Stimulated activated CD8-positive, alpha-beta memory T cell treated with anti-CD3 and anti-CD28 coated beads, Interleukin-12 subunit alpha, Interleukin-12 subunit beta, amount 100 ng/mL, for 4 hours (primary cell): ENCODE results near the gene GFI1.
"Not testable (repeated sequence)": the region's sequence is repeated elsewhere in the genome, so short reads cannot be mapped to it uniquely, and the experiment has no call there.

ENCODE experiments used
- DNase-seq: peaks from one replicate; pipeline ENCODE4 v3.0.0-alpha.2; 2020; ENCODE audit warnings: low read depth

Gene GFI1

GRCh38 chr1:92465256-92465647 is 21.5 kb downstream of the GFI1 start:
- no peak for DNase-seq

DNA sequence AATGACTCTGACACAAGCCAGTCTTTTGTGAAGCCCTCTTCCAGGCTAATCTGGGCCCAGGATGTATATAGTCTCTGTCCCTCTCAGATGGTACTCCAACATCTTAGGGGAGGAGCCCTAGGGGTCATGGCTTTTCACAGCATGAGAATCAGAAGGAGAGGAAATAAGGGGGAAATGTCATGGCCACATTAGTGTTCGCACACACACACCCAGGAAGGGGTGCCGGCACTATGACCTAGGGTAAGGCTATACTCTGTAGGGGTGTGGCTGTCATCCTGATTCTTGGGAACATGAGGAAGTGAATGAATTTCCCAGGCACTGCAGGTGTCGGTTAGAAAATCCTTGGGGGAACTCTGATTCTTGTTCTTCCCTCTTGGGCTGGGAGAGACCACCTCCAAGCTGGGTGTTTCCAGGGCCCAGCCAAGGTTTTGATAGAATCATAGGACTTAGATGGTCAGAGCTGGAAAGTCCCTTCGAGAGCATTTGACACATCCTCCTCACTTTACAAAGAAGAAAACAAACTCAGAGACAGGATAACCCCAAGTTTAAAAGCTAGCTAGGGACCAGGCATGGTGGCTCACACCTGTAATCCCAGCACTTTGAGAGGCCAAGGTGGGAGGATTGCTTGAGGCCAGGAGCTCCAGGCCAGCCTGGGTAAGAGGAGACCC is 22.0 kb downstream of the GFI1 start:
- DNase-seq, result no peak

DNA sequence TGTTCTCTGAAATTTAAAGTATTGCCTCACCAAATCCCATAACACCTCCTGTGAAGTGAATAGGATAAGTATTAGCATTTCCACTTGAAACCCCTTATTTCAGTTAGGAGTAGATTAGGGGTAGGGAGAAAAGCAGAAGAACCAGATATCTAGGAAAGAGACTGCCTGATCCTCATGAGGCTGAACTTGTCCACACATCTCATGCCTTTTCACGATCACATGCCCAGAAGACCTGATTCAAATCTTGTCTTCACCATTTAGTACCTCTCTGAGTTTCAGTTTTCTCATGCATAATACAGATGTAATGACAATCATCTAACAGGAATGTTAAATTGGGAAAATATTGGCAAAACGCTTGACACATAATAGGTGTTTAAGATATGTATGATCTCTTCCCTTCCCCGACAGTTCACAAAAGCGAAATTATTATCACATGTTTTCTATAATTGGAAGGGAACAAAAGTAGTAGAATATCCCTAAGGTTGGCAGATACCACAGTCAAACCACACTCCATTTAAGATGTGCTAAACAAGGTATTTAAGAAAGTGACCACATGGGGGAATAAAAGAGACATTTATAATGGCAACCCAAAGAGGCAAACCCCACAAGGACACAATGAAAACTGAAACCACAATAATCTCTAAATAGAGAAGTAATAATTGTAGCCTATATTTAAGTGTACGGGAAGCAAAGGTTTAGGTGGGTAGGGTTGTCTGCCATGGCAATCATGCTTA is 25.2 kb downstream of the GFI1 start:
- DNase-seq, result no peak

GRCh38 chr1:92459871-92460320 is 26.8 kb downstream of the GFI1 start:
- no peak for DNase-seq

DNA sequence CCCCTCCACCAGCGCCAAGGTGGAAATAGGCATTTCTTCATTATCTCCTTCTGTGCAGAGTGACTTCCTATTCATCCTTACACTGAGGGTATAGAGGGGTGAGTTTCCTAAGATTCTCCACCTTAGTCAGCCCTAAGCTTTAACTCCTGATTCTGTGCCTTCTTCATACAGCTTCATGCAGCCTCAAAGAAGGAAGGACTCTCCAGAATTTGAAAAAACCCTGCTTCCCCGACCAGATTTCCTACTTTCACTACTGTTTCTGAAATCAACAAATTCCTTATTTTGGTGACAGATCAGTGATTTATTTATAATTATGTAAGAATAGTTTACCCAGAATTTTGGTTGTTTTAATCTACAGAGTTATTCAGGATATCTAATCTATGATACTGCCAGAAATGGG is 28.6 kb downstream of the GFI1 start:
- DNase-seq, result no peak

GRCh38 chr1:92447976-92448375 is 38.7 kb downstream of the GFI1 start:
- DNase-seq, result no peak

GRCh38 chr1:92447033-92447681 is 39.6 kb downstream of the GFI1 start:
- DNase-seq, result no peak

DNA sequence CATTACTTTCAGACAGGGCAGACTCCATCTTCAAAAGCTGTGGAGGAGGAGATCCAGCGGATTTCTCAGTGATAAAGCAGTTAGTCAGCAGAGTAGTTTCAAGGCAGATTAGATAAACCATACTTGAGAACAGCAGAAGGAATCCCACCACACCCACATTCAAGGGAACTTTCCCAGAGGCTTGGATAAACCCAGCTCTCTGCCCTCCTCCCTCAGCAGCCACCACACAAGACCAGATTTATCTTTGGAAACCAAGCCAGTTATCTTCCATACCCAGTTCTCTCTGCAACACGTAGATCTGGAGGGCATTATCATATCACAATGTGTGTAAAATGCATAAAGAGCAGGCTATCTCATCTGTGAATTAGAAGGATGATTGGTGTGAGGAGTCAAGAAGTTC is 40.2 kb downstream of the GFI1 start:
- DNase-seq, result no peak

DNA sequence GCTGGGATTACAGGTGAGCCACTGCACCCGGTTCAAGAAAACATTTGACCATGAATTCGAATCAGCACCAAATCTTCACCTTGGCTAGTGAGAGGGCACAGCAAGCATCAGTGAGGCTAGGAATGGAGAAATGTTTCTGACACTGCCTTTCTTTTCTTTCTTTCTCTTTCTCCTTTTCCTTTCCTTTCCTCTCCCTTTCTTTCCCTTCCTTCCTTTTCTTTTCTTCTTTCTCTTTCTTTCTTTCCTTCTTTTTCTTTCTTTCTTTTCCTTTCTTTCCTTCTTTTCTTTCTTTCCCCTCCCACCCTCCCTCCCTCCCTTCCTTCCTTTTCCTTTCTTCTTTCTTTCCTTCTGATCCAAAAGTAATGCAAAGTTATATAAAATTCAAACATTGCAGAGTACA is 40.9 kb downstream of the GFI1 start:
- no peak for DNase-seq

DNA sequence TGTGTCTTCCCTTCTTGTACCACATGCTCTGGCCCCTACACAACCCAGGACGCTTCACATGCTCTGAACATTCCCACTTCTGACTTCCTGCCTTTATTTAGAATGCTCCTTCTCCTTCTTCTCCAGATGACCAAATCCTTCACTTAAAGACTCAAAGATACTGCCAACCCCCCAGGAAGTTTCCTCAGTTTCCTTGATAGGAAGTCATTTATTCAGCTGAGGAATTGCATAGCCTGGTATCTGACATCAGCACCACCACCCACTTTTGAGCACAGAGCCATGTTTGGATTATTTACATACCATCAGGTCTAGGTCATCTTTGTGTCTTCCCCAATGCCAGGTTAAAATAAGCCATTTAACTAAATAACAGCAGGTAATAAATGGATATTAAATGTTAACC is 42.4 kb downstream of the GFI1 start:
- DNase-seq, result no peak

GRCh38 chr1:92443893-92444292 is 42.8 kb downstream of the GFI1 start:
- DNase-seq, result no peak

- DNase-seq, result no peak
Measured at GRCh38 chr1:92442351-92442750, 44.4 kb downstream of the GFI1 start.

- DNase-seq, result no peak
Measured at GRCh38 chr1:92441697-92442342, 44.9 kb downstream of the GFI1 start.

- DNase-seq, result no peak
Measured at GRCh38 chr1:92441316-92441696, 45.4 kb downstream of the GFI1 start.

DNA sequence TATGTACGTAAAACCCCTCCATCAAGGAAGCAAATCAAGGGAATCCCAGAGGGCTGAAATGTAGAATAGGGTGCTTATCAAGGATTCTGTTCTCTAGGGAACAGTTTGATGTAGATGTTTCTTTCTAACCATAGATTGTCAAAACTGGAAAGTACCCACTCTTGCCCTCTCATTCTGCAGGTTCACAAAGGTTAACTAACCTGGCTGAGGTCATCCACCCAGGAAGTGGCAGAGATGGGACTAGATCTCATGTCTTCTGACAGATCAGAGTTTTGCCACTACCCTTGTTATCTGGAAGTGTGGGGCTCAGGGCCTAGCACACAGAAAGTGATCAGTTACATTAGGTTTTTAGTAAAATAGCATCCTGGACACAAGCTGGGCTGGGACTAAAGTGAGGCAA is 47.4 kb downstream of the GFI1 start:
- no peak for DNase-seq

GRCh38 chr1:92434572-92434971 is 52.2 kb downstream of the GFI1 start:
- DNase-seq, result not testable (repeated sequence)

DNA sequence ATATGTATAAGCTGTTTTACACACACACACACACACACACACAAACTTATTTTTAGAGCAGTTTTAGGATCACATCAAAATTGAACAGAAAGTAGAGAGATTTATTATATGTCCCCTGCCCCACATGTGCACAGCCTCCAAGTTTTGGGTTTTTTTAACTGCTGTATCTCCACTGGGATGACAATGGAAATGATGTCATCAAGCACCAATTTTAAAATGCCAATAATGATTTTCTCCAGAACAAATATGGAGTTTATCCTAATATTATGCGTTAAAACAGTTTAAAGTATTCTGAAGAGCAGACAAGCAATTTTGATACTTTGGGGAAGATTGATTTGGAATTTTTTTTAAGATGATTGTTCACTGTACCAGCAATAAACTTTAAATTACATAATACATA is 56.7 kb downstream of the GFI1 start:
- DNase-seq, result no peak

DNA sequence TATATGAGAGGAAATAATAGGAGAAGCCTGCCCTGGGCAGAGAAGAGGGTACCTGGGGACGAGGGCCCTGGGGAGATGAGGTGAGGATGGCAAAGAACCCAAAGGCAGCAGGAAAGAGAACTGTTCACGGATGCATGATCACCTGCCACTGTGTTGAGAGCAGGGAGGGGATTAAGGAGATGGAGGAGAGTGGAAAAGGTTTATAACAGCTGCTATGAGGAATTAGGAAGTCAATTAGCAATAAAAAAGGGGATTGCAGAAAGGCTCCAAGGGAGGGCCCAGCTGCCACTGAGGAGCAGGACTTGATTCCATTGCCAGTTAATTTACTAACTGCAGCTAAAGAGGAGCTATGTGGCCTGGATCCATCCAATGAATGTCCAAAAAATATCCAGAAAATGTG is 61.1 kb downstream of the GFI1 start:
- no peak for DNase-seq
